Ovary (tissue), 9 donors: ENCODE results near the gene BBS9. TPM values are rescaled to one million over a fixed set of nuclear protein-coding genes. Genes with fewer than 3 reads are reported as not detected.

ENCODE experiments used
- DNase-seq, 5 donors: peaks; one replicate each; pipeline ENCODE4 v3.0.0-alpha.2; 2019 to 2020
- H3K27ac ChIP-seq, 2 donors: fragments of 200-600 bp; one replicate each; pipeline versions ENCODE4 v1.5.1 to v1.8.0; 2019 to 2022
- H3K27me3 ChIP-seq: fragments of 200-600 bp; one replicate; pipeline ENCODE4 v1.8.0; 2022
- H3K36me3 ChIP-seq: fragments of 200-600 bp; sonication (generic); one replicate; pipeline ENCODE4 v1.5.1; 2019
- H3K4me1 ChIP-seq: one replicate; pipeline ENCODE4 v1.8.1; 2013; ENCODE audit warnings: mild to moderate bottlenecking, moderate library complexity; ENCODE audit not compliant: insufficient read depth
- H3K4me3 ChIP-seq: fragments of 200-600 bp; sonication (generic); one replicate; pipeline ENCODE4 v1.5.1; 2017
- H3K9me3 ChIP-seq, 2 donors: fragments of 200-600 bp in 1 of 2; sonication (generic) in 1 of 2; one replicate each; pipeline versions ENCODE4 v1.5.1 to v1.8.1; 2013 to 2019; ENCODE audit warnings: mild to moderate bottlenecking in 1 of 2, moderate library complexity in 1 of 2
- CTCF ChIP-seq, 3 donors: fragments of 450-650 bp in 2 of 3; fragments of 200-600 bp in 1 of 3; IDR thresholded peaks; one replicate each; pipeline versions ENCODE4 v1.5.1 to v1.8.0; 2016 to 2022; ENCODE audit warnings: antibody characterized with exemption in 3 of 3, mild to moderate bottlenecking in 1 of 3
- EP300 ChIP-seq: sonication (generic); formaldehyde crosslinking; IDR thresholded peaks from one replicate; pipeline ENCODE4 v1.6.1; 2017; ENCODE audit warnings: antibody characterized with exemption
- POLR2A ChIP-seq: fragments of 450-650 bp; IDR thresholded peaks from one replicate; pipeline ENCODE4 v1.6.1; 2017; ENCODE audit warnings: antibody characterized with exemption, mild to moderate bottlenecking, moderate library complexity
- WGBS, 3 donors: extraction: QIAGEN DNeasy Blood & Tissue Kit in 1 of 3; methylation state at CpG; one replicate each; pipeline versions ENCODE4 v1.1.5 to v1.1.7; 2013 to 2017; 5-methylcytosine and 5-hydroxymethylcytosine counted together
- intact Hi-C, 4 donors: fragments of 100-400 bp; cut with DNase I; formaldehyde crosslinking; loops; one replicate each; pipeline versions ENCODE4 v1.11.0 to v1.15.1; 2022 to 2023
- polyA plus RNA-seq, 2 donors: library from polyadenylated mRNA; stranded (reverse); fragments of 200-250 nt in 1 of 2; fragments of 350-450 nt in 1 of 2; fragmentation: Illumina TruSeq in 1 of 2; extraction: RNeasy Lipid Tissue Mini Kit (QIAGEN cat#74804) in 1 of 2; gene quantifications; one replicate each; pipeline ENCODE4 v1.2.3, GENCODE V29; 2013 to 2014
- total RNA-seq, 7 donors: library from RNA; depleted of rRNA in 2 of 7; stranded (reverse); fragments of >200 nt in 2 of 7; fragmentation: NEBNext Ultra II Directional in 3 of 7; extraction: Animal tissue kit (Norgen Biotek cat#: 25700) in 3 of 7; gene quantifications; one replicate each; pipeline versions ENCODE4 v1.1.0 to v1.2.4, GENCODE V29; 2016 to 2023
- donor health status: DM: no; HTN: no; CAD: no; lungs with moderate emphysema.
- donor health status: DM: no; HTN: no; CAD: no.
- donor health status: Bipolar disorder and iron deficiency.
- donor health status: DM: yes; HTN: yes; CAD: no.
- donor health status: DM: no; HTN: no; CAD: no.
- donor health status: DM: yes; HTN: yes; CAD: no.

BBS9 gene
- total and polyA plus RNA-seq, 9 donors: 8.1 to 42.0 (median 29.7) TPM

GRCh38 chr7:33200282-33200681 lies 70.9 kb downstream of the BBS9 start:
- TF ChIP-seq CTCF (IDR thresholded peaks at IDR 0.05): no peak
- no peak for TF ChIP-seq POLR2A
- TF ChIP-seq EP300: no peak
- Histone ChIP-seq H3K27ac (no peak overlapping the region), H3K9me3 (no peaks in the 10 kb centered on the region), H3K4me1 (no peaks in the 10 kb centered on the region), H3K27me3 (no peaks in the 10 kb centered on the region), H3K4me3 (no peak overlapping the region), H3K36me3 (no peaks in the 10 kb centered on the region)
- DNase-seq: no peak
- 97 to 100% (median 97%) methylated on average over 1 of the region's 1 CpG for WGBS, 3 donors
- intact Hi-C loops: no loop called here

- 92 to 99% (median 92%) methylated on average over 2 of the region's 2 CpGs for WGBS, 3 donors
- intact Hi-C loops: no loop called here
- Histone ChIP-seq H3K4me3 (no peak overlapping the region), H3K9me3 (no peaks in the 10 kb centered on the region), H3K27ac (no peak overlapping the region), H3K4me1 (no peaks in the 10 kb centered on the region), H3K27me3 (no peaks in the 10 kb centered on the region), H3K36me3 (no peaks in the 10 kb centered on the region)
- DNase-seq: no peak
- TF ChIP-seq EP300 (no peak), POLR2A (no peak), CTCF (IDR thresholded peaks at IDR 0.05) (no peak)
These were observed 72.5 kb downstream of the BBS9 start for GRCh38 chr7:33201821-33202220.

- WGBS, 3 donors: 95 to 98% (median 97%) methylated on average over 1 of the region's 1 CpG
These were observed 81.6 kb downstream of the BBS9 start for GRCh38 chr7:33210958-33211357.

GRCh38 chr7:33212144-33212543 lies 82.8 kb downstream of the BBS9 start:
- TF ChIP-seq CTCF (IDR thresholded peaks at IDR 0.05) (no peak), EP300 (no peak)
- no peaks in the 10 kb centered on the region for H3K4me1 ChIP-seq
- WGBS, 3 donors: 88 to 90% (median 90%) methylated on average over 2 of the region's 2 CpGs
- intact Hi-C loops: no loop called here
- no peak for DNase-seq
- H3K27me3 ChIP-seq: no peaks in the 10 kb centered on the region
- H3K4me3 ChIP-seq: no peak overlapping the region
- H3K27ac ChIP-seq: no peak overlapping the region
- H3K9me3 ChIP-seq: no peaks in the 10 kb centered on the region
- no peaks in the 10 kb centered on the region for H3K36me3 ChIP-seq

More at GRCh38 chr7:33210958-33211357, 81.6 kb downstream of the BBS9 start:
- Histone ChIP-seq H3K36me3 (no peaks in the 10 kb centered on the region), H3K4me3 (no peak overlapping the region), H3K27me3 (no peaks in the 10 kb centered on the region), H3K9me3 (no peaks in the 10 kb centered on the region), H3K27ac (no peak overlapping the region), H3K4me1 (no peaks in the 10 kb centered on the region)
- TF ChIP-seq CTCF (IDR thresholded peaks at IDR 0.05): no peak
- TF ChIP-seq POLR2A: no peak
- TF ChIP-seq EP300: no peak
- intact Hi-C loops: no loop called here
- no peak for DNase-seq

GRCh38 chr7:33215992-33216391 lies 86.6 kb downstream of the BBS9 start:
- H3K27me3 ChIP-seq: no peaks in the 10 kb centered on the region
- no peaks in the 10 kb centered on the region for H3K36me3 ChIP-seq
- 90 to 94% (median 93%) methylated on average over 1 of the region's 1 CpG for WGBS, 3 donors
- H3K9me3 ChIP-seq: no peaks in the 10 kb centered on the region
- intact Hi-C loops: no loop called here
- no peaks in the 10 kb centered on the region for H3K4me1 ChIP-seq
- H3K4me3 ChIP-seq: no peak overlapping the region
- TF ChIP-seq POLR2A (no peak), CTCF (IDR thresholded peaks at IDR 0.05) (no peak), EP300 (no peak)
- no peak overlapping the region for H3K27ac ChIP-seq
- DNase-seq: no peak
